HG02678 (cell line): Measurements from ENCODE around the gene CD6.

Experiments used
- ATAC-seq: cut with Tn5 transposase; IDR thresholded peaks from one replicate; pipeline ENCODE4 v1.9.1; 2021; ENCODE audit warnings: mild to moderate bottlenecking, moderate library complexity; ENCODE audit not compliant: unreplicated experiment

Gene CD6

GRCh38 chr11:61008971-61009370, 37.5 kb downstream of the CD6 start:
- ATAC-seq, result no peak

- no peak for ATAC-seq
These were observed 38.2 kb downstream of the CD6 start for GRCh38 chr11:61009392-61010275.

- ATAC-seq, result no peak
These were observed 39.2 kb downstream of the CD6 start for GRCh38 chr11:61010466-61011228.

GRCh38 chr11:61011229-61011870, 39.9 kb downstream of the CD6 start:
- ATAC-seq, result no peak

GRCh38 chr11:61011950-61012736, 40.7 kb downstream of the CD6 start:
- ATAC-seq, result no peak

GRCh38 chr11:61012737-61013215, 41.3 kb downstream of the CD6 start:
- ATAC-seq, result no peak

GRCh38 chr11:61018059-61018458, 46.6 kb downstream of the CD6 start:
- ATAC-seq, result no peak

- no peak for ATAC-seq
These were observed 47.8 kb downstream of the CD6 start for GRCh38 chr11:61019037-61019831.

- no peak for ATAC-seq
These were observed 48.4 kb downstream of the CD6 start for GRCh38 chr11:61019832-61020405.

GRCh38 chr11:61020551-61021235, 49.2 kb downstream of the CD6 start:
- no peak for ATAC-seq

GRCh38 chr11:61021661-61022212, 50.3 kb downstream of the CD6 start:
- no peak for ATAC-seq

GRCh38 chr11:61022311-61023085, 51.0 kb downstream of the CD6 start:
- ATAC-seq, result no peak

- no peak for ATAC-seq
These were observed 51.8 kb downstream of the CD6 start for GRCh38 chr11:61023086-61023965.

- ATAC-seq, result no peak
These were observed 52.5 kb downstream of the CD6 start for GRCh38 chr11:61023966-61024295.

- no peak for ATAC-seq
These were observed 53.7 kb downstream of the CD6 start for GRCh38 chr11:61024938-61025820.

- no peak for ATAC-seq
These were observed 54.3 kb downstream of the CD6 start for GRCh38 chr11:61025821-61026120.
